GM19193 (cell line): Measurements from ENCODE around the gene LMO7.

Source experiments
- POLR2A ChIP-seq: IDR thresholded peaks from 4 replicates; pipeline ENCODE4 v1.6.1; 2011; ENCODE audit not compliant: insufficient read depth, insufficient read length; ENCODE audit errors: extremely low read depth

Gene LMO7

DNA sequence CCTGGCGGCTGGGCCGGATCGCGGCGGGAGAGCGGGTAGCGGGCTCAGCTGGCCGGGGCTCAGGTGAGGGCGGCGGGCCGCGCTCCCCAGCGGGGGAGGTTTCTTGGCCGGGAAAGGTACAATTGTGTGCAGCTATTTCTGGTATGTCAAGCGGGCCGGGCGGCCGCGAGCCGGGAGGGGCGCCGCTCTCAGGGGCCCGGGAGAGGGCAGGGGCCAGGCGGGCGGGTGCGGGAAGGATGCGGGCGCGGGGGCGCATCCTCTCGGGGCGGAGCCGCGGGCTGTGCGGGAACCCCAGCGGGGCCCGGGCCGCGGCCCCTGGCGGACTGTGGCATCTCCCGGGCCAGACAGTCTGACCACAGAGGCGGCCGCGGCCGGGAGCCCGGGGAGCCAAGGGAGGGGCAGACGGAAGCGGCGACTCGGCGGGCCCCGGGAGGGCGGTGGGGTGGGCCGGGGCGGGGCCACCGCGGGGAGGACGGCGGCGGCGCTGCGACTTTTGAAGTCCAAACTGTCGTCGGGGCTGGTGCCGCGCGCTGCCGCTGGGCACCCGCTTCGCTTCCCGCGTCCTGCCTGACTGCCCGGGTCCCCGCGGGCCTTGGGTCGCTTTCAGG lies at the start of gene LMO7:
TSS of gene LMO7 (plus strand) at position 503 of the 608 bp plus-strand sequence. CDS start 328 bp downstream, outside the sequence.
- TF ChIP-seq POLR2A, result peak; percentile 45

DNA sequence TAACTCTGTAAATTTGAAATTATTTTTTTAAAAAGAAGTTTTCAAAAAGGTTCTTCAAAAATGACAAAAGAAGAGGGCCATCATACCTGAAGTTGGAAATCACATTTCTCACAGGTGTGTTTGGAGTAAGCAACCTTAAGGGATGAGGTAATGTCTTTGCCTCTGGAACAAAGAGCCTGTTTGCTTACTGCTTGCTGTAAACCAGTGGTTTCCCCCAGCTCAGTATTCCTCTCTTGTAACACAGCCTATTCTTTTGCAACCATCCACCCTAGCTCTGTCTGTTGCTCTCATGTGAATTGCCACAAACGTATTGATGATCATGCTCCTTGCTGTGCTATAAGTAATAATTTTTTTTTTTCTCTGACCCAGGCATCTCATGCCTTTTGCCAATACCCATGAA lies 48.5 kb upstream of the LMO7 start:
- TF ChIP-seq POLR2A, result no peak

DNA sequence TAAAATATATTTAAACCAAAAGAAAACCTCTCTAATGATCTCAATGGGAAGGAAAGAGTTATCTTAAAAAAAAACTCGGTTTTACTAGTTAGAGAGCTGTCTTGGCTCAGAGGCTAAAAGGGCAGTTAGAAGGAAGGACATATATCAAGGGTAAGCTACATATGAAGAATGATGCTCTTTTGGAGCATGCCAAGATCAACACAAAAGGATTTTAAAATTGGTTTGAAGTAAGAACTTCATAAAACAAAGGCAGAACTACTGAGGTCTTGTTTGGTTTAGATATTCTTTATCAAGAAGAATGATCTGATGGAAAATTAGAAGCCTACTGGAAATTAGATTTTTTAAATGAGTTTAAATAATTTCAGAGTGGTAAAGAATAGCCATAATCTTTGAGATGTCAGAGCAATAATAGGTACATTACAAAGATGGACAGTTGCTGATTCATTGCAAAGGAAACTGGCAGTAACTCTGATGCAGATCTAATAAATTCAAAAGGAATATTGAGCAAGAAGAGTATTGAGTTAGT lies 39.4 kb upstream of the LMO7 start:
- no peak for TF ChIP-seq POLR2A

DNA sequence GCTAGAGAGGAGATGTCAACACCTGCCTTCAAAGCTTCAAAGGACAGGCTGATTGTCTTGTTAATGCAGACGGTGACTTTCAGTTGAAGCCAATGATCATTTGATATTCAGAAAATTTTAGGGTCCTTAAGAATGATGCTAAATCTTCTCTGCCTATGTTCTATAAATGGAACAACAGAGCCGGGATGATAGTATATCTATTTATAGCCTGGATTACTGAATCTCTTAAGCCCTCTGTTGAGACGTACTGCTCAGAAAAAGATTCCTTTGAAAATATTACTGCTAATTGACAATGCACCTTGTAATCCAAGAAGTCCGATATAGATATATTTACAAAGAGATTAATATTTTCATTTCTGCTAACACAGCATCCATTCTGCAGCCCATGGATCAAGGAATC lies 35.8 kb upstream of the LMO7 start:
- TF ChIP-seq POLR2A, result no peak

DNA sequence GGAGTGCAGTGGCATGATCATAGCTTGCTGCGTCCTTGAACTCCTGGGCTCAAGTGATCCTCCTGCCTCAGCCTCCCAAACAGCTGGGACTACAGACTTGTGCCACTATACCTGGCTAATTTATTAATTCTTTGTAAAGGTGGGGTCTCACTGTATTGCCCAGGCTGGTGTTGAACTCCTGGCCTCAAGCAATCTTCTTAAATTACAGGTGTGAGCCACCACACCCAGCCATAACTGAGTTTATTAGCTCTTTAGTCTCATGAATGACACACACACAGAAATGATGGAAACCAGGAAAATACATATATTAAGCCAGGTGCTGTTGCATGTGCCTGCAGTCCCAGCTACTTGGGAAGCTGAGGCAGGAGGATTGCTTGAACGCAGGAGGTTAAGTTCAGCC lies 33.1 kb upstream of the LMO7 start:
- TF ChIP-seq POLR2A, result no peak

DNA sequence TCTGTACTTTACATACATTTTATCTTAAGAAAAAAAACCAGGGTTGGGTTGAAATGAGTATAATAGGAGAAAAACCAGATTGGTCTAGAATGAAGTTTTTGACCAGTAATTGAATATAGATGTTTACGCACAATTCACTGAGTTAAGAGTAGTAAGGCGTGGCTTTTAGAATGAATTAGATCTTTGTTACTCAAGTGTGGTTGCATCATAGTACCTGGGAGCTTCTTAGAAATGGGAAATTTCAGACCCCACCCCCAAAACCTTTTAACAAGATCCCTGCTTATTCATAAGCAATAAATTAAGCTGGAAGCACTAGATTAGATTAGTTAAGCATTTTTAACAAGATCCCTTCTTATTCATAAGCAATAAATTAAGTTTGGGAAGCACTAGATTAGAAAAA lies 28.7 kb upstream of the LMO7 start:
- TF ChIP-seq POLR2A, result no peak

DNA sequence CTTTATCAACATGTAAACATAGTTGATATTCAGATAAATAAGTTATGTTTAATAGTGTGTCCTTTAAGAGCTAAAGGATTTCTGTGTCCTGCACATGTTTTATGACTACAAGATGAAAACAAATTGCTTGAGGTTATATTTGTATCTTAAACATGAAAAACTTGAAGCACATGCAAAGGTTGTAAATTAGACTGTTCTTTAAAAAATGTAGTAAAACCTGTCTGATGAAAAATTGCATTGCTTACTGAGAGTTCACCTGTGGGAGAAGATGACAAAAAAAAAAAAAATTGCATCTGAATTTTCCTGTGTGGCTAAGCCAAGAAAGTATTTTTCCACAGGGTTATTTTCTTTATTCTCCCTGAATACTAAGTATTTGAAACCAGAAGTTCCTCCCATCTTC lies 25.7 kb upstream of the LMO7 start:
- TF ChIP-seq POLR2A, result no peak

DNA sequence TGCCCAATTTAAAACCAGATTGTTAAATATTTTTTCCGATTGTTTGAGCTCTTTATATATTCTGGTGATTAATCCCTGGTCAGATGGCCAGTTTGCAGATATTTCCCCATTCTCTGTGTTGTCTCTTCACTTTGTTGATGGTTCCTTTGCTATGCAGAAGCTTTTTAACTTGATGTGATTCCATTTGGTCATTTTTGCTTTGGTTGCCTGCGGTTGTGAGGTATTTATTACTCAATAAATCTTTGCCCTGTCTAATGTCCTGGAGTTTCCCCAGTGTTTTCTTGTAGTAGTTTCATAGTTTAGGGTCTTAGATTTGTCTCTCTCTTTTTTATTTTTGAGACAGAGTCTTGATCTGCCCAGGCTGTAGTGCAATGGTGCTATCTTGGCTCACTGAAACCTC lies 23.8 kb upstream of the LMO7 start:
- TF ChIP-seq POLR2A, result no peak

DNA sequence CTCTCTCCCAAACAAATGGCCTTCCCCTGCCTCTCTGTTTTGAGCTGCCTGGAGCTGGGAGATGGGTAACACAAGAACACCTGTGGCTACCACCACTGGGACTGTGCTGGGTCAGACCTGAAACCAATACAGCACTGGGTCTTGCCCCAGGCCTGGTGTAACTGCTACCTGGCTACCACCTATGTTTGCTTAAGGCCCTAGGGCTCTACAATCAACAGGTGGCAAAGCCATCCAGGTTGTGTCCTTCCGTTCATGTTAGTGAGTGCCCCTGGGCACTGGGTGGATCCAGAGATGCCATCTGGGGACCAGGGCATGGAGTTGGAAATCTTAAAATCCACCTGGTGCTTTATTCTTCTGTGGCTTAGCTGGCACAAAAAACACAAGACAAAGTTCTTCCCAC lies 18.9 kb upstream of the LMO7 start:
- TF ChIP-seq POLR2A, result no peak

DNA sequence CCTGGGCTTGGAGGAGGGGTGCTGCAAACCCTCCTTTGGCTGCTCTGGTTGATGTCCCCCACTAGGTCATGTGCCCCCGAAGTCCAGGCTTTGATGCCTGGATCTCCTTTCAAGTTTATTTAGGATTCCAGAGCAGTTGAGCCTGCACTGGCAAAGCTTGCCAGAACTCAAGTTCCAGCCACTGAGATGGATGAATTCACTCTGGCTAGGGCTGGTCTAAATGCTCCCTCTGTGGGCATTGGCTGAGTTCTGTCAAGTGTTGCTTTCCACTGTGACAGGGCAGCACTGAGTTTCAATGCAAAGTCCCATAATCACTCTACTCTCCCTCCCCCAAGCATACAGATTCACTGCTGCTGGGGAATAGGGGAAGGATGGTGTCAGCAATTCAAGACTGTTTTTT lies 17.8 kb upstream of the LMO7 start:
- no peak for TF ChIP-seq POLR2A

DNA sequence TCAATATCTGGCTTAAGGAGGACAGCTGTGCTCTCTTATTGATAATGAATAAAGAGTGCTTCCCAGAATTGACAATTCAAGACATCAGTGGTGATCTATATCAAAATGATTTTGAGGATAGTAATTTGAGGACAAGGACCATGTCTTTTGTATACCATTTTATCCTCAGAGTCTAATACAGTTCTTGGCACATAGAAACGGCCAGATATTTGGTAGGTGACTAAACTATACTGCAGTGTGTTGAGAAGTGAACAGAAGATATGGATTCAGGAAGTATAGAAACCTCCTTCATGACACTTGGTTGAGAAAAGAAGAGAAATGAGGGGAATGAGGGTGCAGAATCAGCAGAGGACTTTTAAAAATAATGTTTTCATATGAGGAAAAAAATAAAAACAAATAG lies 16.1 kb upstream of the LMO7 start:
- TF ChIP-seq POLR2A, result no peak

DNA sequence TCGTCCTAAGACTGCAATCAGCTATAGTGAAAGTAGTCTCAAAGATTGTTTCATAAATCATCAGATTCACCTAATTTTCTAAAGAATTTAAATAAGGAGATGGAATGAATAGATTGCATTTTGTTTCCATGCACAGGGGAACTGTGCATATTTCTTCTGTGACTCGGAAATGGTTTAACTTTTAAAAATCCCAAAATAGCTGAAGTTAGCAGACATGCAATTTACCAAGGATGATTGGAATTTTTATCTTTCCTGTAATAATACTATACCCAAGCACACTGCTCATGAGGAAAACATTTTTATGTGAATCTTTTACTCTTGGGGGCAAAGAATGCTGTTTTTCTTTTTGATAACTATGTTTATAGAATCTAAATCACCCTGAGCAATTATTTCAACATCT lies 15.0 kb upstream of the LMO7 start:
- no peak for TF ChIP-seq POLR2A

DNA sequence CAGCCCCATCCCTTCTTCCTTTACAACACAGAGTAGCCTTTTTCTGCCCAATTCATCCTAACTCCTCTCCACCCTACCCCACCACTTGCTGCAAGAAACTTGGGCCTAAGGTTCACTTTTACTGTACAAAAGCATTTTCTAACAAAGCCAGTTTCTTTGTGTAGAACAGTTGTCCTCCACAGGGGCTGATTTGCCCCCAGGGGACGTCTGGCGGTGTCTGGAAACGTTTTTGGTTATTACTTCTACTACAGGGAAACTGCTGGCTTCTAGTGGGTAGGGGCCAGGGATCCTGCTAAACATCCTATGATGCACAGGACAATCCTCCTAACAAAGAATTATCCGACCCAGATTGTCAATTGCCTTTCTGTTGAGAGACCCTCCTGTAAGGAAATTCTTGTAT lies 7.3 kb upstream of the LMO7 start:
- TF ChIP-seq POLR2A, result no peak

DNA sequence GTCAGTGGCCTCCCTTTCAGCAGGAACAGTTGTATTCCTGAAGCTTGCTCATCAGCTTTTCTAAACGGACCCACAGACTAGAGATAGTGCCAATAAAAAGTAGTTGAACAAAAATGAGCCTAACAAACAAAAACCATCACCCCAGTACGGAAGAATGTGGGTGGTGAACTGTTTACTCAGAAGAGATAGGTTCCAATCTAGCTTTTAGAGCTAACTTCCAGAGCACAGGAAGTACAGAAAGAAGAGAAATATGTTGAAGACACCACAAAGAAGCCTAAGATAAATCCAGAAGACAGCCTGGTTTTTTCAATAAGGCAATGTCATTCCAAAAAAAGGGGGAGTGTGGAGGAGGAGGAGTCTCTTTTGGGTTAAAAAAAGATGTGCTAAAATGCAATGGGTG lies 2.8 kb upstream of the LMO7 start:
- no peak for TF ChIP-seq POLR2A

DNA sequence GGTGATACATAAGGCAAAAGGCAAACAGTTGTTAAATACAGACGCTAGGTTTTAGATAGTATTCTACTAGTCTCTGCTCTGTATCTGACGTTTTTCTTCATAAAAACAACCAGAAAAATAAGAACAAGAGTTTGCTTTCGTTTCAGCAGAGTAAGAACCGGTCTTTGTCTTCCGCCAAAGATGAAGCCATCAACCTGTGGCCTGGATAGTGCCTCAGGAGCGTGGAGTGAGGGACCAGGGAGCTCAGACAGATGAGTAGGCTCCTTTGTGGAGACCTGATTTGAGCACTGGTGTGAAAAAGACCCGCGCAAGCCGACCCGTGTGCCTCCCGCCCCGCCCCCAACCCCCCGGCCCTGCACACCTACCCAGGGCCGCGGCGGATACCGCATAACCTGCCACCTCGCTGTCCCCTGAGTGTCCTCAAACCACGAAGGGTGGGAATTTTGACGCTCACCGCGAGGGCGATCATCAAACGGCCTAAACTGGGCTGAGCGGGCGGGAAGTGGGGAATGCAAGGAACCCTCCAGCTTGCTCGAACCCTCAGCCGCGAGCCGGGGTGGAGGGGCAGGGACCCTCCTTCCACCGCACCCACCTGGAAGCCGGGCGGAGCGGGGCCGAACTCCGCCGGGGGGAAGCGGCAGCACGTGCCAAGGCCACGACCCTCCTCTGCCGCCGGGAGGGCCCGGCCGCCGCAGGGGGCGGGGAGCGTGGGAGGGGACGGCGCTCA lies 866 bp upstream of the LMO7 start:
- TF ChIP-seq POLR2A, result no peak

DNA sequence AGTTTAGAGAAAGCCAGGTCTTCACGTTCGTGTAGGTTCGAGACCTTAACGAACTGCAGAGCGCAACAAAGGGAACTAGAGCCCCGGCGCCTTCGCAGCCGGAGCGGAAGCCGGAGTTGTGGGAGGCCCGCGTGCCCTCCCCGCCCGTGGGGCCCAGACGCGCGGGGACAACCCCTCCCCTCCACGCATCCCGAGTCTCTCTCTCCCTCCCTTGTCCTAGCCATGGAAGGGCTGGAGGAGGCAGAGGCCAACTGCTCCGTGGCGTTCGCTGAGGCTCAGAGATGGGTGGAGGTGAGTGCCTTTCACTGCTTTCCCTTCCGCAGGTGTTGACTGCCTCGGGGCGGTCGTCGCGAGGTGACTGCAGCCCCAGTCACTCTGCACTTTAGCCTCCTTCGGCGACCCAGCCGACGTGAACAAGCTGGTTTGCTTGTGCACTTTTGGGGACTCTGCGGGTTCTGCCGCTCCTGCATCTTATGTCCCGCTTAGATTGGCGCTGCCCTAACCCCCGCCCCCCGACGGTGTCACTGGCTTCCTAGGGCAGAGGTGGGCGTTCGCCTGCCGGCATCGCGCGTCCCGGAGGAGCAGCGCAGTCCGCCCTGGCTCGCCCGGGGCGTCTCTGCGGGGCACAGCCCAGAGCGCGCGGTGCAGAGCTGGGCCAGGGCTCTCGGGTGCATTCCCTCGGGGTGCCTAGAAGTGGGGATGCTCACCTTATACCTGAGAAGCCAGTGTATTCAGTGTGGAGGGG lies 478 bp downstream of the LMO7 start:
- TF ChIP-seq POLR2A, result peak; percentile 29
